Panc1 (cell line): Measurements from ENCODE around the gene FOXO6.

Experiments
- CTCF ChIP-seq: fragments of 450-650 bp; IDR thresholded peaks from 2 replicates; pipeline ENCODE4 v1.5.1; 2017; ENCODE audit warnings: mild to moderate bottlenecking
- POLR2AphosphoS5 ChIP-seq: IDR thresholded peaks from 2 replicates; pipeline ENCODE4 v1.6.1; 2012; ENCODE audit warnings: mild to moderate bottlenecking, low read depth, low read length, moderate library complexity
- REST ChIP-seq, 2 experiments: IDR thresholded peaks; 2 replicates each; pipeline ENCODE4 v1.6.1; 2011 to 2012; ENCODE audit warnings: low read depth in 2 of 2, control low read depth in 1 of 2, low read length in 1 of 2, mild to moderate bottlenecking in 1 of 2, moderate library complexity in 1 of 2; ENCODE audit not compliant: insufficient read depth in 1 of 2
- SIN3A ChIP-seq: IDR thresholded peaks from 2 replicates; pipeline ENCODE4 v1.6.1; 2012; ENCODE audit warnings: low read depth, mild to moderate bottlenecking, low read length, moderate library complexity, borderline replicate concordance; ENCODE audit not compliant: insufficient read depth
- TCF7L2 ChIP-seq: IDR thresholded peaks from 2 replicates; pipeline ENCODE4 v1.6.1; 2011; ENCODE audit warnings: mild to moderate bottlenecking, low read depth, low read length, inconsistent platforms

GRCh38 chr1:41330588-41331545 is 30.4 kb upstream of the FOXO6 start:
- peak; percentile 53 for TF ChIP-seq CTCF
- no peak for TF ChIP-seq POLR2AphosphoS5
- no peak for TF ChIP-seq SIN3A
- no peak for TF ChIP-seq TCF7L2
- TF ChIP-seq REST (IDR thresholded peaks at IDR 0.05; ENCODE audit: insufficient read depth in 1 of 2, low read depth in 2 of 2, low read length in 1 of 2): no peak
